Coronary artery (tissue), 2 donors: Measurements from ENCODE around the gene HLA-DMB.

Experiments
- DNase-seq: peaks from one replicate; pipeline ENCODE4 v3.0.0-alpha.2; 2017; ENCODE audit warnings: low spot score
- H3K27ac ChIP-seq, 2 donors: fragments of 200-600 bp; sonication (generic); one replicate each; pipeline ENCODE4 v1.5.1; 2016 to 2019
- H3K4me3 ChIP-seq: fragments of 200-600 bp; sonication (generic); 2 replicates; pipeline ENCODE4 v1.5.1; 2016; ENCODE audit warnings: mild to moderate bottlenecking, moderate library complexity
- CTCF ChIP-seq: fragments of 200-600 bp; sonication (generic); IDR thresholded peaks from one replicate; pipeline ENCODE4 v1.5.1; 2019; ENCODE audit warnings: antibody characterized with exemption

The HLA-DMB gene

GRCh38 chr6:32971242-32971580 is 30.4 kb upstream of the HLA-DMB start:
- no peak for DNase-seq
- peak overlapping the region; percentile 99 to 100 for H3K27ac ChIP-seq
- H3K4me3 ChIP-seq, result peak overlapping the region; percentile 85
- TF ChIP-seq CTCF, result no peak

- no peak for TF ChIP-seq CTCF
- H3K4me3 ChIP-seq, result peak overlapping the region; percentile 85
Observed at GRCh38 chr6:32970413-32971241, 29.8 kb upstream of the HLA-DMB start.

GRCh38 chr6:32969685-32970412 is 29.0 kb upstream of the HLA-DMB start:
- DNase-seq, result peak; percentile 90
- peak overlapping the region; percentile 99 to 100 for H3K27ac ChIP-seq
- H3K4me3 ChIP-seq, result peak overlapping the region; percentile 85
- no peak for TF ChIP-seq CTCF

More at GRCh38 chr6:32970413-32971241, 29.8 kb upstream of the HLA-DMB start:
- peak overlapping the region; percentile 99 to 100 for H3K27ac ChIP-seq
- DNase-seq, result peak; percentile 94

- peak overlapping the region; percentile 85 for H3K4me3 ChIP-seq
- no peak for TF ChIP-seq CTCF
- peak; percentile 94 for DNase-seq
- H3K27ac ChIP-seq, result peak overlapping the region; percentile 99 to 100
Observed at GRCh38 chr6:32968867-32969684, 28.2 kb upstream of the HLA-DMB start.

- DNase-seq, result peak; percentile 99
- Histone ChIP-seq H3K4me3 (peak within 1 kb of the TSS; percentile 85), H3K27ac (peak within 1 kb of the TSS; percentile 99 to 100)
- no peak for TF ChIP-seq CTCF
Observed at GRCh38 chr6:32968093-32968866, 27.5 kb upstream of the HLA-DMB start, which contains the start of gene BRD2. BRD2 (plus strand) TSS chr6:32968594; CDS start chr6:32972899, 4,305 bp downstream.
